GM23338 (cell line): Measurements from ENCODE around the gene MCEE. TPM values are rescaled to one million over a fixed set of nuclear protein-coding genes. Genes with fewer than 3 reads are reported as not detected.

Source experiments
- ATAC-seq: fragments of 200-7000 bp; cut with Tn5 transposase; 3 replicates; pipeline ENCODE4 v1.9.1; 2020
- DNase-seq: peaks from one replicate; pipeline ENCODE4 v3.0.0-alpha.2; 2015; ENCODE audit warnings: low spot score
- H2AFZ ChIP-seq: fragments of 200-600 bp; sonication (generic); 2 replicates; pipeline ENCODE4 v1.8.0; 2016; ENCODE audit warnings: antibody characterized with exemption, mild to moderate bottlenecking, moderate library complexity
- H3F3A ChIP-seq: fragments of 200-600 bp; sonication (generic); replicated peaks from 2 replicates; pipeline ENCODE4 v1.8.0; 2017; ENCODE audit warnings: antibody characterized with exemption, mixed run types, low read depth
- H3K27ac ChIP-seq: fragments of 200-600 bp; sonication (generic); 2 replicates; pipeline ENCODE4 v1.6.1; 2016; ENCODE audit warnings: low read depth
- H3K27me3 ChIP-seq: fragments of 200-600 bp; sonication (generic); 2 replicates; pipeline ENCODE4 v1.8.0; 2016; ENCODE audit warnings: mild to moderate bottlenecking, mixed run types, moderate library complexity; ENCODE audit not compliant: insufficient read depth
- H3K36me3 ChIP-seq: fragments of 200-600 bp; sonication (generic); 2 replicates; pipeline ENCODE4 v1.8.0; 2016; ENCODE audit warnings: mild to moderate bottlenecking; ENCODE audit not compliant: insufficient read depth
- H3K4me1 ChIP-seq: fragments of 200-600 bp; sonication (generic); 2 replicates; pipeline ENCODE4 v1.8.0; 2016; ENCODE audit warnings: mild to moderate bottlenecking, moderate library complexity; ENCODE audit not compliant: insufficient read depth
- H3K4me2 ChIP-seq: fragments of 200-600 bp; sonication (generic); 2 replicates; pipeline ENCODE4 v1.7.1; 2017; ENCODE audit warnings: mixed run types
- H3K4me3 ChIP-seq: fragments of 200-600 bp; sonication (generic); 2 replicates; pipeline ENCODE4 v1.6.1; 2016; ENCODE audit warnings: mixed run types
- H3K79me2 ChIP-seq: fragments of 200-600 bp; sonication (generic); replicated peaks from 2 replicates; pipeline ENCODE4 v1.8.0; 2017; ENCODE audit warnings: mild to moderate bottlenecking; ENCODE audit not compliant: insufficient read depth
- H3K9me2 ChIP-seq: fragments of 200-600 bp; sonication (generic); 2 replicates; pipeline ENCODE4 v1.8.0; 2017; ENCODE audit not compliant: insufficient read depth
- H4K20me1 ChIP-seq: fragments of 200-600 bp; sonication (generic); replicated peaks from 2 replicates; pipeline ENCODE4 v1.8.0; 2017; ENCODE audit warnings: mild to moderate bottlenecking; ENCODE audit not compliant: insufficient read depth
- H3K27ac Mint-ChIP-seq: 2 replicates; pipeline ENCODE4 v1.8.0; 2020; ENCODE audit warnings: inconsistent platforms, mild to moderate bottlenecking, moderate library complexity, mixed read lengths
- H3K27me3 Mint-ChIP-seq: 3 replicates; pipeline ENCODE4 v1.8.0; 2022; ENCODE audit warnings: low read depth, mild to moderate bottlenecking, moderate library complexity, mixed read lengths, inconsistent platforms; ENCODE audit not compliant: insufficient read depth, poor library complexity
- H3K36me3 Mint-ChIP-seq: 3 replicates; pipeline ENCODE4 v1.8.0; 2021; ENCODE audit warnings: low read depth, mild to moderate bottlenecking, inconsistent platforms, moderate library complexity, mixed read lengths
- H3K4me1 Mint-ChIP-seq: 3 replicates; pipeline ENCODE4 v1.8.0; 2020; ENCODE audit warnings: mild to moderate bottlenecking, inconsistent platforms, mixed read lengths
- H3K4me3 Mint-ChIP-seq: 3 replicates; pipeline ENCODE4 v1.8.0; 2021; ENCODE audit warnings: moderate library complexity, mild to moderate bottlenecking, inconsistent platforms, mixed read lengths
- H3K9me3 Mint-ChIP-seq: 3 replicates; pipeline ENCODE4 v1.8.0; 2020; ENCODE audit warnings: moderate library complexity, mild to moderate bottlenecking, inconsistent platforms, mixed read lengths
- CREB1 ChIP-seq: fragments of 250-450 bp; sonication (Bioruptor Pico); IDR thresholded peaks from 2 replicates; pipeline ENCODE4 v1.5.0; 2020; ENCODE audit warnings: low read depth, mild to moderate bottlenecking, moderate library complexity
- CTCF ChIP-seq, 2 experiments: fragments of 200-600 bp in 1 of 2; sonication (generic) in 1 of 2; conservative IDR thresholded peaks; 2 replicates each; pipeline versions ENCODE4 v1.5.1 to v1.6.1; 2016 to 2017; ENCODE audit warnings: antibody characterized with exemption in 2 of 2, low read depth in 2 of 2, mild to moderate bottlenecking in 2 of 2, moderate library complexity in 1 of 2
- ETS1 ChIP-seq: IDR thresholded peaks from 2 replicates; pipeline ENCODE4 v1.6.1; 2016; ENCODE audit warnings: antibody characterized with exemption
- EZH2 ChIP-seq: fragments of 200-600 bp; sonication (generic); IDR thresholded peaks from one replicate; pipeline ENCODE4 v1.8.0; 2017; ENCODE audit warnings: antibody characterized with exemption, mild to moderate bottlenecking, low read depth; ENCODE audit not compliant: unreplicated experiment
- EZH2phosphoT487 ChIP-seq: fragments of 200-600 bp; sonication (generic); IDR thresholded peaks from one replicate; pipeline ENCODE4 v1.8.1; 2018; ENCODE audit warnings: antibody characterized with exemption; ENCODE audit not compliant: unreplicated experiment
- JUNB ChIP-seq: IDR thresholded peaks from one replicate; pipeline ENCODE4 v1.6.1; 2016; ENCODE audit warnings: antibody characterized with exemption; ENCODE audit not compliant: unreplicated experiment
- POLR2AphosphoS5 ChIP-seq: IDR thresholded peaks from 2 replicates; pipeline ENCODE4 v1.6.1; 2016; ENCODE audit warnings: antibody characterized with exemption, low read depth
- REST ChIP-seq: IDR thresholded peaks from one replicate; pipeline ENCODE4 v1.6.1; 2018; ENCODE audit warnings: antibody characterized with exemption; ENCODE audit not compliant: unreplicated experiment
- ZNF114 ChIP-seq: fragments of 250-450 bp; sonication (Bioruptor Pico); IDR thresholded peaks from 2 replicates; pipeline ENCODE4 v1.5.0; 2020; ENCODE audit warnings: mild to moderate bottlenecking, moderate library complexity
- polyA plus RNA-seq: library from polyadenylated mRNA; unstranded; fragments of >200 nt; fragmentation: Nextera tagmentation; extraction: Ambion mirVana; gene quantifications from 2 replicates; pipeline ENCODE4 v1.2.1, GENCODE V29; 2016
- total RNA-seq: library from RNA; depleted of rRNA; stranded (reverse); fragments of >200 nt; shearing (Covaris generic); gene quantifications from 2 replicates; pipeline ENCODE4 v1.2.3, GENCODE V29; 2014

MCEE gene
- total and polyA plus RNA-seq, 2 experiments from 2014 or later = 8.4 to 26.2 TPM

GRCh38 chr2:71072492-71072891, 57.5 kb downstream of the MCEE start:
- no peak overlapping the region for H2AFZ ChIP-seq
- peaks cover 19% of the 10 kb centered on the region for H3K79me2 ChIP-seq
- no peak for DNase-seq
- H3K4me1 ChIP-seq = peaks cover 13% of the 10 kb centered on the region
- H3K27ac ChIP-seq = no peak overlapping the region
- no peak overlapping the region for H3K4me3 ChIP-seq
- peaks cover 27% of the 10 kb centered on the region for H3K36me3 Mint-ChIP-seq
- H3K27me3 Mint-ChIP-seq = peaks cover 11% of the 10 kb centered on the region
- peaks cover 7% of the 10 kb centered on the region; the same call in 1 of the 2 replicates for H4K20me1 ChIP-seq
- H3F3A ChIP-seq = 0 out of 2 replicates have a peak, but pooled peaks cover 3% of the 10 kb centered on the region
- no peak for TF ChIP-seq JUNB
- TF ChIP-seq ETS1 = no peak
- TF ChIP-seq REST = no peak
- no peak for TF ChIP-seq CREB1
- no peak for TF ChIP-seq ZNF114
- TF ChIP-seq POLR2AphosphoS5 = no peak
- no peak for TF ChIP-seq EZH2phosphoT487
- peaks cover 17% of the 10 kb centered on the region for H3K4me1 Mint-ChIP-seq
- no peak for ATAC-seq
- no peaks in the 10 kb centered on the region for H3K27me3 ChIP-seq
- no peak overlapping the region for H3K4me3 Mint-ChIP-seq
- no peaks in the 10 kb centered on the region; the same call in 1 of the 2 replicates for H3K36me3 ChIP-seq
- no peak overlapping the region for H3K4me2 ChIP-seq
- H3K9me3 Mint-ChIP-seq = no peaks in the 10 kb centered on the region
- H3K9me2 ChIP-seq = no peaks in the 10 kb centered on the region
- H3K27ac Mint-ChIP-seq = no peak overlapping the region

- Mint-ChIP-seq H3K36me3 (peaks cover 23% of the 10 kb centered on the region), H3K4me3 (no peak overlapping the region), H3K9me3 (no peaks in the 10 kb centered on the region), H3K4me1 (peaks cover 17% of the 10 kb centered on the region), H3K27ac (no peak overlapping the region; the same call in 1 of the 2 replicates), H3K27me3 (peaks cover 11% of the 10 kb centered on the region)
- ATAC-seq (no peak), DNase-seq (peak; percentile 47)
- peaks cover 7% of the 10 kb centered on the region; the same call in 1 of the 2 replicates for H4K20me1 ChIP-seq
- H3K9me2 ChIP-seq = no peaks in the 10 kb centered on the region
- no peaks in the 10 kb centered on the region for H3K27me3 ChIP-seq
- no peak overlapping the region for H3K27ac ChIP-seq
- no peaks in the 10 kb centered on the region; the same call in 1 of the 2 replicates for H3K36me3 ChIP-seq
- 0 out of 2 replicates have a peak, but pooled peaks cover 3% of the 10 kb centered on the region for H3F3A ChIP-seq
- H3K4me2 ChIP-seq = no peak overlapping the region
- peaks cover 13% of the 10 kb centered on the region for H3K4me1 ChIP-seq
- H2AFZ ChIP-seq = no peak overlapping the region
- H3K4me3 ChIP-seq = no peak overlapping the region
- peaks cover 19% of the 10 kb centered on the region for H3K79me2 ChIP-seq
- TF ChIP-seq CTCF (conservative IDR thresholded peaks at IDR 0.05; ENCODE audit: low read depth in 2 of 2) (peak; percentile 39 to 57), EZH2 (no peak)
These were observed 58.2 kb downstream of the MCEE start for GRCh38 chr2:71071681-71072398.
